Measurements from ENCODE around the gene TDRD7.

Gene TDRD7

DNA sequence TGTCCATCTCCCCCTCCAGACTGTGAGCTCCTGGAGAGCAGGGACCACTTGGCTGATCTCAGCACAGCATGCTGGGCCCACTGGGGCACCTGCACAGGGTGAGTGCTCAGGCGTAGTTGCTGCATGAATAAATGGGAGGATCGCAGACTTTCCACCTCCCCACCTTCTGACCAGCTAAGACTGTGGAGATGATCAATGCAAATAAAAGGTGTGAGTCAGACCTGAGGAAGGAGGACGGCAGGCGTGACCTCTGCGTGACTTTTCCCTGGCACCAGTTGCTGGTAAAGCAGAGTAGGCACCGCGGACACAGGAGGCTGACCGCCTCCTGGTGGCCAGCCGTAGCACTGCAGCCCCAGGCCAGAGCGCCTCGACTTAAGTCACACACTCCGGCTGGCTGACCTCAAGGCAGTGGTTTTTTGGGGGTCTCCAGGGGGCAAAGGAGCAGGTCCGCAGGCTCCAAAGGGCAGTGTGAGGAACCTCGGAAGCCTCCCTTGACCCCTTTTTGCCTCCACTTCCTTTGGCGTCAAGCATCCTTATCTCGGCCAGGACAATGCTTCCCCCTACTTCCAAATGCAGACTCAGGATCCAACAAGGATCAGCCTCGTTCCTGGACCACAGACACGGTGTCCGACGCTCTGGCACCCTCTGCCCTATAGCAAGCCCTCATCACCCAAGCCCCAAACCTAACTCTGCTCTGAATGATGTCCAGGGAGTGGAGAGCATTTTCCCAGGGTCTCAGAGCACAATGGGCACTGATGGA lies 12.7 kb upstream of the TDRD7 start:
- DNase-seq (ENCODE audit: low read depth) = peak; percentile 77
- TF ChIP-seq, protein P1, sequence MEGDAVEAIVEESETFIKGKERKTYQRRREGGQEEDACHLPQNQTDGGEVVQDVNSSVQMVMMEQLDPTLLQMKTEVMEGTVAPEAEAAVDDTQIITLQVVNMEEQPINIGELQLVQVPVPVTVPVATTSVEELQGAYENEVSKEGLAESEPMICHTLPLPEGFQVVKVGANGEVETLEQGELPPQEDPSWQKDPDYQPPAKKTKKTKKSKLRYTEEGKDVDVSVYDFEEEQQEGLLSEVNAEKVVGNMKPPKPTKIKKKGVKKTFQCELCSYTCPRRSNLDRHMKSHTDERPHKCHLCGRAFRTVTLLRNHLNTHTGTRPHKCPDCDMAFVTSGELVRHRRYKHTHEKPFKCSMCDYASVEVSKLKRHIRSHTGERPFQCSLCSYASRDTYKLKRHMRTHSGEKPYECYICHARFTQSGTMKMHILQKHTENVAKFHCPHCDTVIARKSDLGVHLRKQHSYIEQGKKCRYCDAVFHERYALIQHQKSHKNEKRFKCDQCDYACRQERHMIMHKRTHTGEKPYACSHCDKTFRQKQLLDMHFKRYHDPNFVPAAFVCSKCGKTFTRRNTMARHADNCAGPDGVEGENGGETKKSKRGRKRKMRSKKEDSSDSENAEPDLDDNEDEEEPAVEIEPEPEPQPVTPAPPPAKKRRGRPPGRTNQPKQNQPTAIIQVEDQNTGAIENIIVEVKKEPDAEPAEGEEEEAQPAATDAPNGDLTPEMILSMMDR (IDR thresholded peaks at IDR 0.05; ENCODE audit: low read depth, low read length) = peak; percentile 98
- no peak for TF ChIP-seq POLR2A (IDR thresholded peaks at IDR 0.05; ENCODE audit: extremely low read depth, insufficient read length)
- no peak for TF ChIP-seq MYC (IDR thresholded peaks at IDR 0.05; ENCODE audit: low read depth, low read length)
- TF ChIP-seq, protein P2, sequence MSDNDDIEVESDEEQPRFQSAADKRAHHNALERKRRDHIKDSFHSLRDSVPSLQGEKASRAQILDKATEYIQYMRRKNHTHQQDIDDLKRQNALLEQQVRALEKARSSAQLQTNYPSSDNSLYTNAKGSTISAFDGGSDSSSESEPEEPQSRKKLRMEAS (IDR thresholded peaks at IDR 0.05; ENCODE audit: low read depth, low read length) = no peak
- no peak overlapping the region for H3K4me3 ChIP-seq (ENCODE audit: low read depth, low read length)

DNA sequence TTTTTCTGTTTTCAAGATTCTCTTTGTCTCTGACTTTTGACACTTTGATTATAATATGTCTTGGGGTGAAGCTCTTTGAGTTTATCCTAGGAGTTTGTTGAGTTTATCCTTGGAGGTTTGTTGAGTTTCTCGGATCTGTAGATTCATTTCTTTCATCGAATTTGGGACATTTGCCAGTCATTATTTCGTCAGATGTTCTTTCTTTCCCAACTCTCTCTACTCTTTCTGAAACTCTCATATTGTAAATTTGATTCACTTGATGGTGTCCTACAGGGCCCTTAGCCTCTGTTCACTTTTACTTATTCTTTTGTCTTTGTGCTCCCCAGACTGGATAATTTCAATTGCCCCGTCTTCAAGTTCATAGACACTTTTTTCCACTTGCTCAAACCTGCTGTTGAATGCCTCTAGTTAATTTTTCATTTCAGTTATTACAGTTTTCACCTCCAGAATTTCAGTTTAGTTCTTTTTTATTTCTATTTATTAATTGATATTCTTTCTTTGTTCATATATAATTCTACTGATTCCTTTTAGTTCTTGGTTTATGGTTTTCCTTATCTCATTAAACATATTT lies 8.1 kb upstream of the TDRD7 start:
- H3K4me3 ChIP-seq (ENCODE audit: low read depth, low read length) = no peak overlapping the region
- DNase-seq (ENCODE audit: low read depth) = no peak
- TF ChIP-seq, protein P2 (IDR thresholded peaks at IDR 0.05; ENCODE audit: low read depth, low read length) = no peak
- no peak for TF ChIP-seq MYC (IDR thresholded peaks at IDR 0.05; ENCODE audit: low read depth, low read length)
- no peak for TF ChIP-seq POLR2A (IDR thresholded peaks at IDR 0.05; ENCODE audit: extremely low read depth, insufficient read length)
- TF ChIP-seq, protein P1 (IDR thresholded peaks at IDR 0.05; ENCODE audit: low read depth, low read length) = no peak

DNA sequence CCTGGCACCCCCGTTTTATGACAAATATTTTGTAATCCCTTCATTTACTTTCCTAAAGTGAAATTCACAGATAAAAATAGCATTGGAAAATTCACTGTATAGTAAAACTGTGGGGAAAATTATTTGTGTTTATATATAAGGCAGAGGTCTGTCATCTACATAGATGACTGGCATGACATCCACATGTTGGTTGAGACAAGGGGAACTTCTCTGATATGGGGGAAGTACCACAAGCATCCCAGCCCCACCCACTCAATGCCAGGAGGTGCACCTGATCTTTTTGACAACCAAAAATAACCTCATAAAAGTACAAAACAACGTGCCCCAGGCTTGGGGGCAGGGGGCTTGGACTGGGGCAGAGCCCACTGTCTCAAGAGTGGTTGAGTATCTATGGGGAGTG lies 6.3 kb upstream of the TDRD7 start:
- DNase-seq (ENCODE audit: low read depth) = no peak
- no peak overlapping the region for H3K4me3 ChIP-seq (ENCODE audit: low read depth, low read length)
- TF ChIP-seq, protein P1 (IDR thresholded peaks at IDR 0.05; ENCODE audit: low read depth, low read length) = no peak
- TF ChIP-seq MYC (IDR thresholded peaks at IDR 0.05; ENCODE audit: low read depth, low read length) = no peak
- TF ChIP-seq, protein P2 (IDR thresholded peaks at IDR 0.05; ENCODE audit: low read depth, low read length) = no peak
- TF ChIP-seq POLR2A (IDR thresholded peaks at IDR 0.05; ENCODE audit: extremely low read depth, insufficient read length) = no peak

DNA sequence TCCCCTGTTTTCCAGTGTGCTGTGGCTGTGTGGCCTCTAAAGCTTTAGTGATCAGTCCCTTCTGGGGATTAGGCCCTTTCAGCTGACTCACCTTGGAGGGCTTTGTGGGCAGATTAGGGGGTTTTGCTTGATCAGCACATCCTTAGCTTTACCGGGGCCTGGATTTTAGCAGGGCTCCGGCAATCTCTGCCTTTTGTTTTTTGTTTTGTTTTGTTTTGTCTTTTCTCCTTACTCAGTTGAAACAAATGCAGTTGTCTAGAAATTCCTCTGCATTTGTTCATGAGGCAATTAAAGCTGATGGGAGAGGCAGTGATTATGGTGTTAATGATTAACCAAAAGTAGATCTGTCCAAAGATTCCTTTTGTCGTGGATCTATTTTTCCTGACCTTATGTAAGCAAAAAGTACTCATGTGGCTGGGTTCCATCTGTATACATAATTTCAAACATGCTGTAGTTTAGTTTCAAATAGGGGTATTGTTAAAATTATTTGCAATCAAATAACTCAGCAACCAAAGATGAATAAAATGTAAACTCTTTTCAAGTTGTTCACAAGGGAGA lies 5.2 kb upstream of the TDRD7 start:
- H3K4me3 ChIP-seq (ENCODE audit: low read depth, low read length) = no peak overlapping the region
- no peak for DNase-seq (ENCODE audit: low read depth)
- no peak for TF ChIP-seq MYC (IDR thresholded peaks at IDR 0.05; ENCODE audit: low read depth, low read length)
- no peak for TF ChIP-seq POLR2A (IDR thresholded peaks at IDR 0.05; ENCODE audit: extremely low read depth, insufficient read length)
- TF ChIP-seq, protein P1 (IDR thresholded peaks at IDR 0.05; ENCODE audit: low read depth, low read length) = no peak
- TF ChIP-seq, protein P2 (IDR thresholded peaks at IDR 0.05; ENCODE audit: low read depth, low read length) = no peak

DNA sequence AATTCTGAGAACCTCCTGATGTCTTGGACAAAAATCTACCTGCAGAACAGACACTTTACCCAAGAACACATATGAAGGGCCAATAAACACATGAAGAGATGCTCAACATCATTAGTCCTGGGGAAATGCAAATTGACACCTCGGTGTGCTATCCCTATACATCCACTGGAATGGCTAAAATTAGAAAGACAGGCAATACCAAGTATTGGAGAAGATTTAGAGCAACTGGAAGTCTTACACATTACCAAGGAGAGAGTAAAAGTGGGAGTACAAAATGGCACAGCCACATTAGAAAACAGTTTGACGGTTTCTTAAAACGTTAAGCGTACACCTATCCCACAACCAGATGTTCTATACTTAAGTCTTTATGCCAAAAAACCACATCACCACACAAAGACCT lies 3.3 kb upstream of the TDRD7 start:
- no peak overlapping the region for H3K4me3 ChIP-seq (ENCODE audit: low read depth, low read length)
- TF ChIP-seq, protein P2 (IDR thresholded peaks at IDR 0.05; ENCODE audit: low read depth, low read length) = no peak
- TF ChIP-seq MYC (IDR thresholded peaks at IDR 0.05; ENCODE audit: low read depth, low read length) = no peak
- TF ChIP-seq, protein P1 (IDR thresholded peaks at IDR 0.05; ENCODE audit: low read depth, low read length) = no peak
- no peak for TF ChIP-seq POLR2A (IDR thresholded peaks at IDR 0.05; ENCODE audit: extremely low read depth, insufficient read length)
- no peak for DNase-seq (ENCODE audit: low read depth)

All from NB4 (cell line).